ENCODE measurements around the gene THPO. TPM values are rescaled to one million over a fixed set of nuclear protein-coding genes. Genes with fewer than 3 reads are reported as not detected.
"Not testable (repeated sequence)": the region's sequence is repeated elsewhere in the genome, so short reads cannot be mapped to it uniquely, and the experiment has no call there.

THPO gene
- total RNA-seq, 1 experiment from 2014 or later = not detected

GRCh38 chr3:184349563-184350470 is 28.2 kb downstream of the THPO start:
- DNase-seq (ENCODE audit: low read depth) = no peak

GRCh38 chr3:184348057-184348382 is 30.0 kb downstream of the THPO start:
- no peak for DNase-seq (ENCODE audit: low read depth)

GRCh38 chr3:184347321-184348056 is 30.5 kb downstream of the THPO start:
- no peak for DNase-seq (ENCODE audit: low read depth)

DNA sequence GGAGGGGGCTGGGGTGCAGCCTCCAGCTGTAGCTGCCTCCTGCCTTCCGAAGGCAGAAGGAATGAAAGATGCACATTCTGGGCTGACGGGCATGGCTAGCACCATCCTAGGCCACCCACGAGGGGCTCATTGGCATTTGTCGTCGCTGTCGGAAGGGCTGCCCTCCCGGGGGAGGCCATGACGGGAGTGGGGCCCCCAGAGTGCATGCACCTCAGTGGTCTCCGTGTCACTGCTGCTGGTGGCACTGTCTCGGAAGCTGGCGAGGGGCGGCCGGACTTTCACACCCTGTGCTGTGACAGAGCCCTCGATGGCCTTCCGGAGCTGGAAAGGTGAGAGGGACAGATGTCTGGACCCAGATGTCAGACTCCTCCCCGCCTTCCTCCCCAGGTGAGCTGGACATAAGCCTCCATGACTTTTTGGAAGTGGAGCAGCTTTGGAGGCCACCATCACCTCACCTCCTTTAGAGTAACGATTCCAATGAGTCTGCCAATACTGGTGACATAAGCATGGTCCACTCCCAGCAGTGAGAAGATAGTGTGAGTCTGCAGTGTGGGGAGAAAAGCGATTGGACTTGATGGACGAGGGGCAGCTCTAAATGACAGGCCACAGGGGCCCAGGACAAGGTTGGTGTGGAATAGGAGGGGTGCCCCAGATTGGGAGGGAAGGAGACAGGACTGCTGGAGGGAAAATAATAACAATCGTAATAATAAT is 31.4 kb downstream of the THPO start:
- no peak for DNase-seq (ENCODE audit: low read depth)

- peak; percentile 76 for DNase-seq (ENCODE audit: low read depth)
Measured at GRCh38 chr3:184345317-184346144, 32.5 kb downstream of the THPO start.

- no peak for DNase-seq (ENCODE audit: low read depth)
Measured at GRCh38 chr3:184344579-184345316, 33.3 kb downstream of the THPO start.

DNA sequence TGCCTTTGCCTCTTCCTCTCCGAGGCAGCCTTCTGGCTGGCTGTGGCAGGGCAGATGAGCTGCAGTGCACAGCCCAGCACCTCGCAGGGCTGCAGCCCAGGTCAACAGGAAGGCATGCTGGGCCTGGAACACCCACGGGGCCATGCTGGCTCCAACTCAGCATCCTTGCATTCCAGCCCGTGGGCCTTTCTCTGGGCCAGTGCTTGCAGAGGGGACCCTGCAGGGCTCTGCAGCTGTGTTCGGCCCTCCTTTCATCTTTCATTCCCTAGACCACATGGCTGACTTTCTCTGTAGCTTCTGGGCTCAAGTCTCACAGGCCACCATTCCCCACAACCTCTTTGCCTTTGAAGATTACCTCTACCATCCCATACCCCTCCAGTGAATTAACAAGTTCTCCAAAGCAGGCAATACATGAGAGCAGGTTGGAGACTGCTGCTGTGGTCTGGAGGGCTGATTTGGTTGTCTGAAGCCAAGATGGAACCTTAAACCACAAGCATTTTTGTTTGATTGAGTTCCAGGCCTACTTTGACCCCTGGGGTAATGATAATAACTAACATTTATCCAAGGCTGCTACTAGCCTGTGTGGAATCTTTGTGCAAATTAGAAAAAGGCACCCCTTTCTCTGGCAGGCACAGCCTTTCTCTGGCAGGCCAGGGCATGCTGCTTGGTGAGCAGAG is 34.7 kb downstream of the THPO start:
- DNase-seq (ENCODE audit: low read depth) = peak; percentile 35

GRCh38 chr3:184341925-184342324 is 36.1 kb downstream of the THPO start:
- no peak for DNase-seq (ENCODE audit: low read depth)

DNA sequence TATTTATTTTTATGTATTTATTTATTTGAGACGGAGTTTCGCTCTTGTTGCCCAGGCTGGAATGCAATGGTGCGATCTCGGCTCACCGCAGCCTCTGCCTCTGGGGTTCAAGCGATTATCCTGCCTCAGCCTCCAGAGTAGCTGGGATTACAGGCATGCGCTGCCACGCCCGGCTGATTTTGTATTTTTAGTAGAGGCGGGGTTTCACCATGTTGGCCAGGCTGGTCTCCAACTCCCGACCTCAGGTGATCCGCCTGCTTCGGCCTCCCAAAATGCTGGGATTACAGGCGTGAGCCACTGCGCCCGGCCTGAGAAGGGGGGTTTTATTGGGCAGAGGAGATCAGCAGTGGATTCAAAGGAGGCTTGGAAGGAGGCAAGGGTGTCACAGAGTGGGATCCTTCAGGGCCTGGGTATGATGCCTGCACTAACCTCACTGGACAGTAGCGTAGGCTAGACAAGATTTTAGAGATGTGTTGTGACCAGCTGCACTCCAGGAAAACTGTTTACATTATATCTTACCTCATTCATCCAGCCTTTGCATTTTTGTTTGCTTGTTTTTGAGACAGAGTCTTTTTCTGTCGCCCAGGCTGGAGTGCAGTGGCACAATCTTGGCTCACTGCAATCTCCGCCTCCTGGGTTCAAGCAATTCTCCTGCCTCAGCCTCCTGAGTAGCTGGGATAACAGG is 38.4 kb downstream of the THPO start:
- not testable (repeated sequence) for DNase-seq (ENCODE audit: low read depth)

DNA sequence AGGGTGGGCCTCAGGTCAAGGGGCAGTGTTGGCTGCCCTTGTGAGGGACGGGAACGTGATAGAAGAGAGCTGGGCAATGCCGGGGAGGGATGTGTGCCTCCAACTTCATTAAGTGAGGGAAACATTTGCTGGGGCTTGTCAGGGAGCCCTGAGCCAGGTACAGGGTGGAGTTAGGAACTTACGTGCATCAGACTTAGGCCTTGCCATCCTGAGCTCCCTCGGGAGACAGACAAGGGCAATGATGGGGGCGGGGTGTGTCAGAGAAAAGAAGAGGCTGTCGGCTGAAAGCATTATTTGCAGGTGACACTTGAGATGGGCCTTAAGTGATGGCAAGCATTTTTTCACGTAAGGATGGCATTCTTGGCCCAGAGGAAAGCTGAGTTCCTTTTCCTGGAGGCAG is 39.0 kb downstream of the THPO start:
- DNase-seq (ENCODE audit: low read depth) = no peak

GRCh38 chr3:184338511-184338945 is 39.5 kb downstream of the THPO start:
- DNase-seq (ENCODE audit: low read depth) = no peak

- DNase-seq (ENCODE audit: low read depth) = no peak
Measured at GRCh38 chr3:184337981-184338380, 40.0 kb downstream of the THPO start.

GRCh38 chr3:184337399-184337714 is 40.6 kb downstream of the THPO start, which contains the start of gene FAM131A:
Gene FAM131A, plus strand, starts transcription at chr3:184337600. Its CDS starts 31 bp downstream, at chr3:184337631.
- DNase-seq (ENCODE audit: low read depth) = no peak

GRCh38 chr3:184336547-184337398 is 41.2 kb downstream of the THPO start:
- DNase-seq (ENCODE audit: low read depth) = peak; percentile 49

- peak; percentile 67 for DNase-seq (ENCODE audit: low read depth)
Measured at GRCh38 chr3:184335661-184336546, 42.1 kb downstream of the THPO start.

GRCh38 chr3:184335291-184335660 is 42.7 kb downstream of the THPO start:
- DNase-seq (ENCODE audit: low read depth) = no peak

DNA sequence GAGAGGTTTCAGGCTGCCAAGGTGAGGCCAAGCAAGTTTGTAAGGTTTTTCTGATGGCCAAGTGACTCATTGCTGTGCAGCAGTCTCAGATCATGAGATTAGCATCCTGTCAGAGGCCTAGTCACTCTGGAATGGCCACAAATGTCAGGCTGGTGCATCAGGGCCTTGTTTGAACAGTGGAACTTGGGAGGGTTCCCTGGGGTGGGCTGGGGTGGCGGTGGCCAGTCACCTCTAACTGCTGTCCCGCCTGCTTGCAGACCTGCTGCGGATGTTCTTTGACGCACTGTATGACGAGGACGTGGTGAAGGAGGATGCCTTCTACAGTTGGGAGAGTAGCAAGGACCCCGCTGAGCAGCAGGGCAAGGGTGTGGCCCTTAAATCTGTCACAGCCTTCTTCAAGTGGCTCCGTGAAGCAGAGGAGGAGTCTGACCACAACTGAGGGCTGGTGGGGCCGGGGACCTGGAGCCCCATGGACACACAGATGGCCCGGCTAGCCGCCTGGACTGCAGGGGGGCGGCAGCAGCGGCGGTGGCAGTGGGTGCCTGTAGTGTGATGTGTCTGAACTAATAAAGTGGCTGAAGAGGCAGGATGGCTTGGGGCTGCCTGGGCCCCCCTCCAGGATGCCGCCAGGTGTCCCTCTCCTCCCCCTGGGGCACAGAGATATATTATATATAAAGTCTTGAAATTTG is 43.4 kb downstream of the THPO start:
- peak; percentile 86 for DNase-seq (ENCODE audit: low read depth)

All from RPMI7951 (cell line).